Lower leg skin (tissue), 3 donors: Measurements from ENCODE around the gene HOXD11.

Source experiments
- CTCF ChIP-seq, 3 donors: fragments of 450-650 bp; IDR thresholded peaks; one replicate each; pipeline ENCODE4 v1.5.1; 2016; ENCODE audit warnings: antibody characterized with exemption in 3 of 3, mild to moderate bottlenecking in 3 of 3, moderate library complexity in 2 of 3
- POLR2A ChIP-seq, 2 donors: fragments of 450-650 bp; IDR thresholded peaks; one replicate each; pipeline ENCODE4 v1.6.1; 2016 to 2017; ENCODE audit warnings: antibody characterized with exemption in 2 of 2, mild to moderate bottlenecking in 1 of 2, moderate library complexity in 1 of 2

- TF ChIP-seq CTCF (IDR thresholded peaks at IDR 0.05) (no peak), POLR2A (IDR thresholded peaks at IDR 0.05) (no peak)
Observed at GRCh38 chr2:176111309-176111663, 4.2 kb downstream of the HOXD11 start.
